Spleen (tissue), 3 donors: Measurements from ENCODE around the gene ATP11C.

Experiments
- POLR2A ChIP-seq, 3 donors: fragments of 450-650 bp; IDR thresholded peaks; one replicate each; pipeline ENCODE4 v1.5.1; 2017; ENCODE audit warnings: antibody characterized with exemption in 3 of 3, mild to moderate bottlenecking in 1 of 3
- POLR2AphosphoS5 ChIP-seq, 3 donors: sonication (generic); formaldehyde crosslinking; IDR thresholded peaks; one replicate each; pipeline ENCODE4 v1.5.1; 2017; ENCODE audit warnings: antibody characterized with exemption in 3 of 3

DNA sequence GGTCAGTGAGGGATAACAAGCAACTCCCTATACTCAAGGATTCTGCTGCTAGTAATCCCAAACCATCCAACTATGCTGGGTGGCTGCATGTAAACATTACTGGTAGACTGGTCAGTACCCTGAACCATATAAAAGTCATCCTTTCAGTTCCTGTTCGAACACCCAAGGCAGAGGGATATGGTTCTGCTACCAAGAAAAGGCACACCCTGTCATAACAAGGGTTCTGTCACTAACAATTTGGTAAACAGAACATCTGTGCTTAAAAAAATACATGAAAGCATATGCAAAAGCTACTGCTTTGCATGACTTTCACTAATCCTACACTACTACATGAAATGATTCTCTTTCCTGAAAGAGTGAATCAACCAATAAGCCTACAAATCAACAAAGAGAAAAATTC is 148.0 kb downstream of the ATP11C start:
- TF ChIP-seq POLR2AphosphoS5 (IDR thresholded peaks at IDR 0.05) (no peak), POLR2A (IDR thresholded peaks at IDR 0.05) (no peak)
